ENCODE data around the gene ARID1B.
"Not testable (repeated sequence)": the region's sequence is repeated elsewhere in the genome, so short reads cannot be mapped to it uniquely, and the experiment has no call there.

Gene ARID1B

GRCh38 chr6:156934069-156934460 is 156.9 kb downstream of the ARID1B start:
- no peak for DNase-seq (ENCODE audit: low read depth in 2 of 2)

GRCh38 chr6:156935000-156935399 is 157.8 kb downstream of the ARID1B start:
- DNase-seq (ENCODE audit: low read depth in 2 of 2), result no peak

- no peak for DNase-seq (ENCODE audit: low read depth in 2 of 2)
Observed at GRCh38 chr6:156938143-156938542, 161.0 kb downstream of the ARID1B start.

GRCh38 chr6:156940221-156940620 is 163.0 kb downstream of the ARID1B start:
- no peak for DNase-seq (ENCODE audit: low read depth in 2 of 2)

- no peak for DNase-seq (ENCODE audit: low read depth in 2 of 2)
Observed at GRCh38 chr6:156942266-156942665, 165.1 kb downstream of the ARID1B start.

GRCh38 chr6:156943166-156943565 is 166.0 kb downstream of the ARID1B start:
- DNase-seq (ENCODE audit: low read depth in 2 of 2), result no peak

GRCh38 chr6:156943816-156944215 is 166.6 kb downstream of the ARID1B start:
- no peak for DNase-seq (ENCODE audit: low read depth in 2 of 2)

- DNase-seq (ENCODE audit: low read depth in 2 of 2), result no peak
Observed at GRCh38 chr6:156944412-156944811, 167.2 kb downstream of the ARID1B start.

- not testable (repeated sequence) for DNase-seq (ENCODE audit: low read depth in 2 of 2)
Observed at GRCh38 chr6:156945789-156946172, 168.6 kb downstream of the ARID1B start.

GRCh38 chr6:156946370-156946936 is 169.3 kb downstream of the ARID1B start:
- DNase-seq (ENCODE audit: low read depth in 2 of 2), result no peak

GRCh38 chr6:156948277-156948676 is 171.1 kb downstream of the ARID1B start:
- DNase-seq (ENCODE audit: low read depth in 2 of 2), result no peak

GRCh38 chr6:156948807-156949206 is 171.6 kb downstream of the ARID1B start:
- no peak for DNase-seq (ENCODE audit: low read depth in 2 of 2)

- no peak for DNase-seq (ENCODE audit: low read depth in 2 of 2)
Observed at GRCh38 chr6:156949376-156949775, 172.2 kb downstream of the ARID1B start.

GRCh38 chr6:156950084-156950483 is 172.9 kb downstream of the ARID1B start:
- DNase-seq (ENCODE audit: low read depth in 2 of 2), result no peak

GRCh38 chr6:156950531-156950930 is 173.4 kb downstream of the ARID1B start:
- no peak for DNase-seq (ENCODE audit: low read depth in 2 of 2)

GRCh38 chr6:156952401-156952800 is 175.2 kb downstream of the ARID1B start:
- DNase-seq (ENCODE audit: low read depth in 2 of 2), result no peak

- no peak for DNase-seq (ENCODE audit: low read depth in 2 of 2)
Observed at GRCh38 chr6:156953127-156953478, 175.9 kb downstream of the ARID1B start.

- no peak for DNase-seq (ENCODE audit: low read depth in 2 of 2)
Observed at GRCh38 chr6:156953479-156954146, 176.4 kb downstream of the ARID1B start.

- no peak for DNase-seq (ENCODE audit: low read depth in 2 of 2)
Observed at GRCh38 chr6:156954191-156954590, 177.0 kb downstream of the ARID1B start.

- DNase-seq (ENCODE audit: low read depth in 2 of 2), result no peak
Observed at GRCh38 chr6:156954816-156955215, 177.6 kb downstream of the ARID1B start.

GRCh38 chr6:156955494-156956183 is 178.5 kb downstream of the ARID1B start:
- DNase-seq (ENCODE audit: low read depth in 2 of 2), result no peak

GRCh38 chr6:156956286-156956685 is 179.1 kb downstream of the ARID1B start:
- no peak for DNase-seq (ENCODE audit: low read depth in 2 of 2)

GRCh38 chr6:156957931-156958547 is 180.9 kb downstream of the ARID1B start:
- no peak for DNase-seq (ENCODE audit: low read depth in 2 of 2)
